Upper lobe of right lung (tissue), 1 donor: Measurements from ENCODE around the gene ARSD. TPM values are rescaled to one million over a fixed set of nuclear protein-coding genes. Genes with fewer than 3 reads are reported as not detected.
"Not testable (repeated sequence)": the region's sequence is repeated elsewhere in the genome, so short reads cannot be mapped to it uniquely, and the experiment has no call there.

Experiments used
- ATAC-seq: fragments of 200-7000 bp; cut with Tn5 transposase; one replicate; pipeline ENCODE4 v1.9.1; 2020; ENCODE audit warnings: mild to moderate bottlenecking, moderate library complexity
- DNase-seq: peaks from one replicate; pipeline ENCODE4 v3.0.0-alpha.2; 2020
- H3K27ac ChIP-seq: fragments of 200-600 bp; one replicate; pipeline ENCODE4 v1.8.0; 2022
- H3K27me3 ChIP-seq: fragments of 200-600 bp; one replicate; pipeline ENCODE4 v1.8.0; 2022; ENCODE audit warnings: mild to moderate bottlenecking
- H3K36me3 ChIP-seq: fragments of 200-600 bp; one replicate; pipeline ENCODE4 v1.8.0; 2022
- H3K4me1 ChIP-seq: fragments of 200-600 bp; one replicate; pipeline ENCODE4 v1.8.0; 2022
- H3K4me3 ChIP-seq: fragments of 200-600 bp; one replicate; pipeline ENCODE4 v1.8.0; 2022; ENCODE audit warnings: mild to moderate bottlenecking
- H3K9me3 ChIP-seq: fragments of 200-600 bp; one replicate; pipeline ENCODE4 v1.8.0; 2022
- CTCF ChIP-seq: fragments of 200-600 bp; IDR thresholded peaks from one replicate; pipeline ENCODE4 v1.8.0; 2022; ENCODE audit warnings: antibody characterized with exemption
- intact Hi-C: fragments of 100-400 bp; cut with DNase I; formaldehyde crosslinking; loops from one replicate; pipeline ENCODE4 v1.11.0; 2022
- long read RNA-seq: library from polyadenylated mRNA; unstranded; transcript quantifications from one replicate; pipeline ENCODE4 v2.0.0, GENCODE V29; 2021
- total RNA-seq: library from RNA; stranded (reverse); fragmentation: NEBNext Ultra II Directional; extraction: Animal tissue kit (Norgen Biotek cat#: 25700); gene quantifications from one replicate; pipeline ENCODE4 v1.2.1, GENCODE V29; 2021
- donor health status: DM: no; HTN: yes; CAD: no; lungs with severe emphysema.

ARSD gene, protein sequence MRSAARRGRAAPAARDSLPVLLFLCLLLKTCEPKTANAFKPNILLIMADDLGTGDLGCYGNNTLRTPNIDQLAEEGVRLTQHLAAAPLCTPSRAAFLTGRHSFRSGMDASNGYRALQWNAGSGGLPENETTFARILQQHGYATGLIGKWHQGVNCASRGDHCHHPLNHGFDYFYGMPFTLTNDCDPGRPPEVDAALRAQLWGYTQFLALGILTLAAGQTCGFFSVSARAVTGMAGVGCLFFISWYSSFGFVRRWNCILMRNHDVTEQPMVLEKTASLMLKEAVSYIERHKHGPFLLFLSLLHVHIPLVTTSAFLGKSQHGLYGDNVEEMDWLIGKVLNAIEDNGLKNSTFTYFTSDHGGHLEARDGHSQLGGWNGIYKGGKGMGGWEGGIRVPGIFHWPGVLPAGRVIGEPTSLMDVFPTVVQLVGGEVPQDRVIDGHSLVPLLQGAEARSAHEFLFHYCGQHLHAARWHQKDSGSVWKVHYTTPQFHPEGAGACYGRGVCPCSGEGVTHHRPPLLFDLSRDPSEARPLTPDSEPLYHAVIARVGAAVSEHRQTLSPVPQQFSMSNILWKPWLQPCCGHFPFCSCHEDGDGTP
- 35.1 TPM for total RNA-seq
- long read RNA-seq, full-length matches to known transcripts = 37 of 54 reads
- long read RNA-seq, partial matches to known transcripts = 4 of 54 reads
- long read RNA-seq, other reads (novel, unspliced or antisense) = 13 of 54 reads

DNA sequence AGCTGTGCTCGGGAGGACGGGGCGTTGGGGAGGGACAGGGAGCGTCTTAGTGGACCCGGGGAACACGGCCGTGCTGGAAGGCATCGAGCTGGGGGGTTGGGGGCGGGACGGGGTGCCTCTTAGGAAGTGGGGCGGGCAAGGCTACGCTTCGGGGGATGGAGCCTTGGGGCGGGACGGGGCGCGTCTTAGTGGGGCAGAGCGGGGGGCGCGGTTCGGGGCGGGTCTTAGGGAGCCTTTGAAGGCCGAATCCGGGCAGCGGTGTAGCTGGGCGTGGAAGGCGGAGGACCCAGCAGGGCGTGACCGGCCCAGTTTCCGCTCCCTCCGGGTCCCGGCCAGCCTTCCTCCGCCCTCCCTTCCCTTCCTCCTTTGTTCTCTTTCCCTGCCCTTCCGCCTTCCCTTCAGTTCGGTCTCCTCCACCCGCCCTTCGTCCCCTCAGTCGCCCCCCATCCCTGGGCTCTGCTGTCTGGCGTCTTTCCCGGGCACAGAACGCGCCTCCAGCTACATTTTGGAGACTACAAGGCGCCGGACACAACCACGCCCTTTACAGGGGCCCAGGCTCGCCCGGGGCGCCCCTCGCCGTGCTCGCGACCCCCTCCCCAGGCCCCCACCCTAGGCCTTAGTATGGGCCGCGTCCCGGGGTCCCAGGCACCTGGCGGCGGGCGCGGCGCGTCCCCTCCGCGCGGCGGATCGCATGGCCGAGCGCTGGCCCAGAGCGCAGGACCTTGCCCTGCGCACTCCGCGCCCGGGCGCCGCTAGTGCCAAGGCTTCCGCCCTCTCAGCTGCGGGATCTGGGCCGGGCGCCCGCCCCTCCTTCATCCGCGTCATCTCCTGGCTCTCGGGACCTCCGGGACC lies at the start of gene ARSD:
Gene ARSD, minus strand, starts transcription at position 757 of the 852 bp plus-strand sequence. Its CDS starts 64 bp downstream, at position 693.
- intact Hi-C loops = no loop called here
- DNase-seq (peak; percentile 96), ATAC-seq (peak; percentile 96)
- no peaks in the 10 kb centered on the region for H3K36me3 ChIP-seq
- peak within 1 kb of the TSS; percentile 60 for H3K4me3 ChIP-seq
- peak within 1 kb of the TSS; percentile 97 for H3K27ac ChIP-seq
- no peaks in the 10 kb centered on the region for H3K9me3 ChIP-seq
- no peak for TF ChIP-seq CTCF
- no peaks in the 10 kb centered on the region for H3K27me3 ChIP-seq
- H3K4me1 ChIP-seq = no peaks in the 10 kb centered on the region

DNA sequence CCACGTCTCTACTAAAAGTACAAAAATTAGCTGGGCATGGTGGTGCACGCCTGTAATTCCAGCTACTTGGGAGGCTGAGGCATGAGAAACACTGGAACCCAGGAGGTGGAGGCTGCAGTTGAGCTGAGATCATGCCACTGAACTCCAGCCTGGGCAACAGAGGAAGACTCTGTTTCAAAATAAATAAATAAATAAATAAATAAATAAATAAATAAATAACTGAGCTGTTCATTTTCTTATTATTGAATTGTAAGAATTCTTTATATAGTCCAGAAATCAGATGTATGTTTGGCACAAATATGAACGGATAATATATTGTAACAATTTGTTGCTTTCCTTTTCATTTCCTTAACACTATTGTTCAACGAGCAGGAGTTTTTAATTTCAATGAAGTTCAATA lies 49.5 kb upstream of the ARSD start:
- H3K27ac ChIP-seq, ATAC-seq, intact Hi-C loops: not testable (repeated sequence)

GRCh38 chrX:2974961-2975360 lies 45.8 kb upstream of the ARSD start:
- ATAC-seq (no peak), DNase-seq (no peak)
- Histone ChIP-seq H3K4me3 (no peak overlapping the region), H3K4me1 (no peaks in the 10 kb centered on the region), H3K27ac (no peak overlapping the region), H3K36me3 (no peaks in the 10 kb centered on the region), H3K27me3 (no peaks in the 10 kb centered on the region), H3K9me3 (no peaks in the 10 kb centered on the region)
- TF ChIP-seq CTCF = no peak
- intact Hi-C loops = no loop called here

More for the DNA sequence above, 49.5 kb upstream of the ARSD start:
- H3K27me3 ChIP-seq, H3K9me3 ChIP-seq, H3K4me1 ChIP-seq, DNase-seq, H3K36me3 ChIP-seq, H3K4me3 ChIP-seq: not testable (repeated sequence)

GRCh38 chrX:2972391-2972790 lies 43.3 kb upstream of the ARSD start:
- intact Hi-C loops = no loop called here
- TF ChIP-seq CTCF = no peak
- no peak for DNase-seq
- Histone ChIP-seq H3K9me3 (no peaks in the 10 kb centered on the region), H3K27me3 (no peaks in the 10 kb centered on the region), H3K36me3 (no peaks in the 10 kb centered on the region), H3K4me1 (no peaks in the 10 kb centered on the region), H3K4me3 (no peak overlapping the region), H3K27ac (no peak overlapping the region)
- ATAC-seq = no peak

GRCh38 chrX:2969021-2969420 lies 39.9 kb upstream of the ARSD start:
- H3K27me3 ChIP-seq = no peaks in the 10 kb centered on the region
- H3K27ac ChIP-seq = no peak overlapping the region
- intact Hi-C loops = no loop called here
- H3K36me3 ChIP-seq = no peaks in the 10 kb centered on the region
- TF ChIP-seq CTCF = no peak
- H3K4me1 ChIP-seq = no peaks in the 10 kb centered on the region
- H3K9me3 ChIP-seq = no peaks in the 10 kb centered on the region
- no peak for DNase-seq
- H3K4me3 ChIP-seq = no peak overlapping the region
- ATAC-seq = no peak
